GM19099 (cell line): ENCODE results near the gene BAG2.

Source experiments
- POLR2A ChIP-seq: IDR thresholded peaks from 3 replicates; pipeline ENCODE4 v1.6.1; 2011; ENCODE audit warnings: low read depth; ENCODE audit not compliant: insufficient read length; ENCODE audit errors: extremely low read depth

The BAG2 gene

DNA sequence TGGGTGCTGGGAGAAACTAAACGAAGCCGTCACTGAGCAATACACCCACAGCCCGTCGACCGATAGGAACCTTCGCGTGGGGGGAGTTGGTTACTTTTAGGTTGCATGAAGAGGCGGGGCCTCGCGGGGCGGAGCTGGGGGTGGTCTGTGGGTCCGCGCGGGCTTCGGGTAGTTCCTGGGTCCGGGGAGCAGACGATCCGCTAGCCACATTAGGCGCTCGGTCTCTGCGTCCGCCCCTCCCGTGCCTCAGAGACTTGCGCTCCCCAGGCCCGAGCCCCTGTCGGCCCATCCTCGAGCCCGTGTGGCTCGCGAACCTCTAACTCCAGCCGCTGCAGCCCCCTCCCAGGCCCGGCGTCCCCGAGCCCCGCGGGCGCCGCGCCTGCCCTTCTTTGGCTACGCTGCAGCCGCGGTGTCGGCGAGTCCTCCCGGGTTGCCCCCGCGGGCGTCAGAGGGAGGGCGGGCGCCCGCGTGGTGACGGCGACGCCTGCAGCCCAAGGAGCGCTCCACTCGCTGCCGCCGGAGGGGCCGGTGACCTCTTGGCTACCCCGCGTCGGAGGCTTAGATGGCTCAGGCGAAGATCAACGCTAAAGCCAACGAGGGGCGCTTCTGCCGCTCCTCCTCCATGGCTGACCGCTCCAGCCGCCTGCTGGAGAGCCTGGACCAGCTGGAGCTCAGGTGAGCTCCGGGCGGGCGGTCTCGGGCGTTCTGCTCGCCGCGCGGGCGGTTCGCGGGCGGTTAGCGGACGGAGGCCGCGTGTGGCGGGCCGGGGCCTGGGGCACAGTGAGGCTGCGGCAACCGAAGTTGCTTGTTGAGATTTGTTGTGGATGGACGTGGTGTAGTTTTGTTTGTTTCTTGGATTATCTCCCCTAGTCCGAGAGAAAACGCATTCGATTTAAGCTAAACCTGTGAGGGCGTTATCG lies at the start of gene BAG2:
BAG2 (plus strand) TSS at position 191 of the 920 bp plus-strand sequence; CDS start at position 563, 372 bp downstream.
- peak; percentile 95 for TF ChIP-seq POLR2A

DNA sequence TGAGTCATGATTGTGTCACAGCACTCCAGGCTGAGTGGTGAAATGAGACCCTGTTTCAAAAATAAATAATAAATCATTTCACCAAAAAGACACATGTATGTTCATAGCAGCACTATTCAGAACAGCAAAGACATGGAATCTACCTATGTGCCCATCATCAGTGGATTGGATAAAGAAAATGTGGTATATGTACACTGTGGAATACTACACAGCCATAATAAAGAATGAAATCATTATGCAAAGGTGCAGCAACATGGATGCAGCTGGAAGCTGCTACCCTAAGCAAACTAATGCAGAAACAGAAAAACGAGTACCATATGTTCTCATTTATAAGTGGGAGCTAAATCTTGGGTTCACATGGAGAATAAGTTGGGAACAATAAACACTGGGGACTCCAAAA lies 49.0 kb upstream of the BAG2 start:
- TF ChIP-seq POLR2A = no peak

DNA sequence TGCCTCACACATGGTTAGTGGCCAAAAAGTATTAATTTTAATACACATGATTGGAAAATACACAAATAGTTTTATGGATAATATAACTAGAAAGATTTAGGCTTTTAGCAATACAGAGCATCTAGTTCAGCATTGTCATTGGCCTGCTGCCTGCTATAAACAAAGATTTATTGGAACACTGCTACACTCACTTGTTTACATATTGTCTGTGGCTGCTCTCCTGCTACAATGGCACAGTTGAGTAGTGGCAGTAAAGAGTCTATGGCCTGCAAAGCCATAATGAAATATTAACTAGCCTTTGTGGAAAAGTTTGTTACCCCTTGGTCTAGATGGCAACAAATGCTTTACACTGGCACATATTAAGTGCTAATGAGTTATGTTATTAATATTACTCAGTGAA lies 44.4 kb upstream of the BAG2 start:
- no peak for TF ChIP-seq POLR2A

- TF ChIP-seq POLR2A = no peak
Observed at GRCh38 chr6:57130661-57131177, 41.4 kb upstream of the BAG2 start.

DNA sequence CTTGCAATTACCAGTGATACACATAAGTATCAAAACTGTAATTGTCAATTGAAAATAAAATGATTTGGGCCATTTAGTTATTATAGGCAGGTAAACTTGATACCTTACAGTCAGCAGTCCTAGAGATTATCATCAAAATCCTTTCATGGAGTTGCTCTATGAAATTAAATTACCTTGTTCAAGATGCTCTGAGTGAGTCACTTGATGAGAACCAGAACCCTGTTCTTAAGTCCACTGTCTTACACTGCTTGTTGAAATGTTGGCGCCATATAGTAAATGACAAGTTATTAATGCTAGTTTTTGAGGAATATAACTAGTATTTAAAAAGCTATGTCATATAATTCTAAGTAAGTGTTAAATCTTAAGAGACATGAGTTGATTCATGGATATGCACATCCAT lies 37.2 kb upstream of the BAG2 start:
- no peak for TF ChIP-seq POLR2A

- TF ChIP-seq POLR2A = no peak
Observed at GRCh38 chr6:57135885-57136284, 36.2 kb upstream of the BAG2 start.

- no peak for TF ChIP-seq POLR2A
Observed at GRCh38 chr6:57137350-57137749, 34.8 kb upstream of the BAG2 start.

GRCh38 chr6:57138026-57138425 lies 34.1 kb upstream of the BAG2 start:
- TF ChIP-seq POLR2A = no peak

GRCh38 chr6:57141451-57142177 lies 30.5 kb upstream of the BAG2 start:
- TF ChIP-seq POLR2A = no peak

DNA sequence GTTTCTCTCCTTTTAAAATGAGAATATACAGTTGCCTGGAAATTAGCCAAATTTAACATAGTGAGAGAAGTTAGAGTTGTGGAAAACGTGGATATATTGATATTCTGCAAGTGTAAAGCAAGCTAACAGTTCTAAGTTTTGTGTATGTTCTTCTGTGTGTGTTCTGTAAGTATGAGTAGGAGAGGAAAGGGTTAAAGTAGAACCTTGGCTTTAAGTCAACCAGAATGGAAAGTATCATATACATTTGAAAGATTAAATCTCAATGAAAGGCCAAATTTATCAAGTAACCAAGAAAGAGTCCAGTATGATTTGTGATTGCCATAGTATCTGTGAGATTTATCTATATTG lies 30.0 kb upstream of the BAG2 start:
- no peak for TF ChIP-seq POLR2A

DNA sequence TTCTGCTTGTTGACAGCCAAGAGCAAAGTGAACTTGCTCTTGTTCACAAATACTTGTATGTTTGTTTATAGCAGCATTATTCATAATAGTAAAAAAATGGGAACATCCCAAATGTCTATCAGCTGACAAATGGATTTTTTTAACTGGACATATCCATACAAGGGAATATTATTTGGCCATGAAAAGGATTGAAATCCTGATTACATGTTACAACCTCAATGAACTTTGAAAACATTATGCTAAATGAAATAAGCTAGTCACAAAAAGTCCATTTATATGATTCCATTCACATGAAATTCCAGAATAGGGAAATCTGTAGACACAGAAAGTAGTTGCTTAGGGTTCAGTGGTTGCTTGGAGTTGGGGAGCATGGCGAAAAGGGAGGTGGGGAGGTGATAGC lies 28.4 kb upstream of the BAG2 start:
- TF ChIP-seq POLR2A = no peak

DNA sequence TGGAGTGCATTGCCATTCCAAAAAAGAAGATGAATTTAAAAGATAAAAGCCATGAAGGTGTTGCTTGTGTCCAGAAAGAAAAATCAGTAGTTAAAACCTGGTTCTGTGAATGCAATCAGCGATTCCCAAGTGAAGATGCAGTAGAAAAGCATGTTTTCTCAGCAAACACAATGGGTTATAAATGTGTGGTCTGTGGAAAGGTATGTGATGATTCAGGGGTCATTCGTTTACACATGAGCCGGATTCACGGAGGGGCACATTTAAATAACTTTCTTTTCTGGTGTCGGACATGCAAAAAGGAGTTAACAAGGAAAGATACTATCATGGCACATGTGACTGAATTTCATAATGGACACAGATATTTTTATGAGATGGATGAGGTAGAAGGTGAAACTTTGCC lies 24.7 kb upstream of the BAG2 start:
- TF ChIP-seq POLR2A = no peak

DNA sequence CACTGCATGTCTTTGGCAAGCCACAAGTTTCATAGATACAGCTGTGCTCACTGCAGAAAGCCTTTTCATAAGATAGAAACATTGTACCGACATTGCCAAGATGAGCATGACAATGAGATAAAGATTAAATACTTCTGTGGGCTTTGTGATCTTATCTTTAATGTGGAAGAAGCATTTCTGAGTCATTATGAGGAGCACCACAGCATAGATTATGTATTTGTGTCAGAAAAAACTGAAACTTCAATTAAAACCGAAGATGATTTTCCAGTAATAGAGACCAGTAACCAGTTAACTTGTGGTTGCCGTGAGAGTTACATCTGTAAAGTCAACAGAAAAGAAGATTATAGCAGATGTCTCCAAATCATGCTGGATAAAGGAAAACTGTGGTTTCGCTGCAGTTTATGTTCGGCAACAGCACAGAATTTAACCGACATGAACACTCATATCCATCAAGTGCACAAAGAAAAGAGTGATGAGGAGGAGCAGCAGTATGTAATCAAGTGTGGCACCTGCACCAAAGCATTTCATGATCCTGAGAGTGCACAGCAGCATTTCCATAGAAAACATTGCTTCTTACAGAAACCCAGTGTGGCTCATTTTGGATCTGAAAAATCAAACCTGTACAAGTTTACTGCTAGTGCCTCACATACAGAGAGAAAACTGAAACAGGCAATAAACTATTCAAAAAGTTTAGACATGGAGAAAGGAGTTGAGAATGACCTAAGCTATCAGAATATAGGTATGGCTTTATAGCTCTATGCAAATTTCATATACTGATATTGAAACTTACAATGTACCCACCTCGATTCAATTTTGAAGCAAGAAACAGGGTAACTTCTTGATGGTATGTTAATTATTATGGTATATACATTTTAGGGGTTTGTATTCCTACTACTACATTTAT lies 23.9 kb upstream of the BAG2 start:
- no peak for TF ChIP-seq POLR2A

GRCh38 chr6:57158658-57159057 lies 13.5 kb upstream of the BAG2 start:
- TF ChIP-seq POLR2A = no peak

DNA sequence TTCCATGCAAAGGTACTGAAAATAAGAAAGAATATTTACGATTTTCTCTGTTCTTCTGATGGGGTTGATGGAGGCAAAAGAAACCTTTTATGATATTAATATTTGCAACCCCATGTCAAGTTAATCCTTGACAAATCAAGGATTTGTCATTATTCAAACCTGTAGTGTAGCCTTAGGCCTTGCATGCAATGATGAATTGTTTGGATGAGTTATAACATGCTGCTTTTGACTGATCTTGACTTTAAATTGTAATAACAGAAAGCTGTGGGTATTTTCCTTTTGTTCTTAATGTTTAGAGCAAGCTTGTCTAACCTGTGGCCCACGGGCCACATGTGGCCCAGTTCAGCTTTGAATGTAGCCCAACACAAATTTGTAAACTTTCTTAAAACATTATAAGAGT lies 13.0 kb upstream of the BAG2 start:
- TF ChIP-seq POLR2A = no peak
